Measurements from ENCODE around the gene CLEC4D.
"Not testable (repeated sequence)": the region's sequence is repeated elsewhere in the genome, so short reads cannot be mapped to it uniquely, and the experiment has no call there.

Gene CLEC4D

GRCh38 chr12:8537820-8538219 lies 24.5 kb downstream of the CLEC4D start:
- DNase-seq (ENCODE audit: low spot score): not testable (repeated sequence)

GRCh38 chr12:8540831-8541230 lies 27.5 kb downstream of the CLEC4D start, which contains the start of gene CLEC4E:
Gene CLEC4E (minus strand): TSS chr12:8540905. CDS start chr12:8540797, 108 bp downstream.
- DNase-seq (ENCODE audit: low spot score): not testable (repeated sequence)

- no peak for DNase-seq (ENCODE audit: low spot score)
These were observed 28.3 kb downstream of the CLEC4D start for GRCh38 chr12:8541562-8541961.

- DNase-seq (ENCODE audit: low spot score): peak; percentile 73
These were observed 31.0 kb downstream of the CLEC4D start for GRCh38 chr12:8544295-8544694.

GRCh38 chr12:8546591-8546990 lies 33.3 kb downstream of the CLEC4D start:
- no peak for DNase-seq (ENCODE audit: low spot score)

GRCh38 chr12:8547645-8548044 lies 34.3 kb downstream of the CLEC4D start:
- no peak for DNase-seq (ENCODE audit: low spot score)

GRCh38 chr12:8548192-8548591 lies 34.9 kb downstream of the CLEC4D start:
- no peak for DNase-seq (ENCODE audit: low spot score)

- no peak for DNase-seq (ENCODE audit: low spot score)
These were observed 36.1 kb downstream of the CLEC4D start for GRCh38 chr12:8549381-8549780.

- no peak for DNase-seq (ENCODE audit: low spot score)
These were observed 39.9 kb downstream of the CLEC4D start for GRCh38 chr12:8553088-8553627.

- DNase-seq (ENCODE audit: low spot score): peak; percentile 5
These were observed 41.3 kb downstream of the CLEC4D start for GRCh38 chr12:8554451-8555195.

- no peak for DNase-seq (ENCODE audit: low spot score)
These were observed 43.3 kb downstream of the CLEC4D start for GRCh38 chr12:8556531-8557097.

GRCh38 chr12:8559676-8560075 lies 46.4 kb downstream of the CLEC4D start:
- DNase-seq (ENCODE audit: low spot score): no peak

- DNase-seq (ENCODE audit: low spot score): no peak
These were observed 47.7 kb downstream of the CLEC4D start for GRCh38 chr12:8561011-8561410.

GRCh38 chr12:8562310-8562709 lies 49.0 kb downstream of the CLEC4D start:
- no peak for DNase-seq (ENCODE audit: low spot score)

- DNase-seq (ENCODE audit: low spot score): no peak
These were observed 50.1 kb downstream of the CLEC4D start for GRCh38 chr12:8563356-8563755.

GRCh38 chr12:8564656-8565055 lies 51.4 kb downstream of the CLEC4D start:
- DNase-seq (ENCODE audit: low spot score): no peak

GRCh38 chr12:8566052-8566451 lies 52.7 kb downstream of the CLEC4D start:
- DNase-seq (ENCODE audit: low spot score): not testable (repeated sequence)

- no peak for DNase-seq (ENCODE audit: low spot score)
These were observed 53.2 kb downstream of the CLEC4D start for GRCh38 chr12:8566525-8566924.
